ENCODE measurements around the gene SMCO4. TPM values are rescaled to one million over a fixed set of nuclear protein-coding genes. Genes with fewer than 3 reads are reported as not detected.

The SMCO4 gene
- total and polyA plus RNA-seq, 2 of the 8 experiments (the other 6 are each of a cell fraction or from before 2014, with no cell fraction given) = 33.2 to 53.9 TPM

DNA sequence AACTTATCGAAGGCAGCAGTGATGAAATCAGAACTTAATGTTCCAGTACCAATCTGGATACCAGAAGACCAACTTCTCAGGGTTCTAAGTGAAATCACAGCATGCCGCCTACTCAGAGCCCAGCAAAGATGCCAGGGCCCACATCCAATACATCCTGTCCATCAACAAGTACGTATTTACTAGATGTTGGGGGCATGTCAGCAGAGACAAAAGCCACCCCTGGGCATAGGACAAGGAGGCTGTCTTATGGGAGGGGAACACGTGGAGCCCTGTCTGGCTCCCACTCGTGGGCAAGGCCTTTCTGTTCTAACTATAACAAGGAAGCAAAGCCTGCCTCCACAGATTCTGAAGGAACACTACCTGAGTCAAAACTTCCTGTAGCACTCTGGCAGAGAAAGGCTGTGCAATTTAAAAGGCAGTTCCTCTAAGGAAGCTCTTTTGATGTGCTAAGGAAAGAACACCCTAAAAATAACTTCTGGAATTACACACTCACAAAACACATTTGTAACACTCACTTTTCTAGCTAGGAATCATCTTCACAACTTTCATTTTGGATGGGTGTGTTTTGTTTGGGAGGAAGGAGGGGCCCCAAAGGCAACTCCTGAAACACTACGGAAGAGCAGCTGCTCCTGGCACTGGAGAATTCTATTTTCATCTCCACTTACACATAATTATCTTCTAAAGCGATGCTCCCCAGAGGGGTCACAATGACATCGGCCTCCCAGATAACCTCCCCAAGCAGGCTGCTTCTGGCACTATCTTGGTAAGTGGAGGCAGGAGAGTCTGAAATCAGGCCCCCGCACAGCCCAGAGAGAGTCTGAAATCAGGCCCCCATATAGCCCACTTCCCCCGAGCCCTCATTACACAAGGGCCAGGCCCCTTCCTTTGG is 14.2 kb downstream of the SMCO4 start (continued):
- TF ChIP-seq, protein P1, sequence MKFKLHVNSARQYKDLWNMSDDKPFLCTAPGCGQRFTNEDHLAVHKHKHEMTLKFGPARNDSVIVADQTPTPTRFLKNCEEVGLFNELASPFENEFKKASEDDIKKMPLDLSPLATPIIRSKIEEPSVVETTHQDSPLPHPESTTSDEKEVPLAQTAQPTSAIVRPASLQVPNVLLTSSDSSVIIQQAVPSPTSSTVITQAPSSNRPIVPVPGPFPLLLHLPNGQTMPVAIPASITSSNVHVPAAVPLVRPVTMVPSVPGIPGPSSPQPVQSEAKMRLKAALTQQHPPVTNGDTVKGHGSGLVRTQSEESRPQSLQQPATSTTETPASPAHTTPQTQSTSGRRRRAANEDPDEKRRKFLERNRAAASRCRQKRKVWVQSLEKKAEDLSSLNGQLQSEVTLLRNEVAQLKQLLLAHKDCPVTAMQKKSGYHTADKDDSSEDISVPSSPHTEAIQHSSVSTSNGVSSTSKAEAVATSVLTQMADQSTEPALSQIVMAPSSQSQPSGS (IDR thresholded peaks at IDR 0.05; ENCODE audit: low read length) = no peak
